SU-DHL-6 (cell line): ENCODE data around the gene EDNRB.

Experiments used
- CTCF ChIP-seq: fragments of 200-600 bp; sonication (generic); IDR thresholded peaks from one replicate; pipeline ENCODE4 v1.5.1; 2017; ENCODE audit warnings: antibody characterized with exemption, mild to moderate bottlenecking, low read length, moderate library complexity; ENCODE audit not compliant: insufficient read depth, poor library complexity, severe bottlenecking
- EZH2phosphoT487 ChIP-seq: fragments of 200-600 bp; sonication (generic), shearing (Covaris generic); conservative IDR thresholded peaks from 2 replicates; pipeline ENCODE4 v1.6.1; 2018; ENCODE audit warnings: mild to moderate bottlenecking, antibody characterized with exemption, low read length, moderate library complexity, mixed read lengths

GRCh38 chr13:77846173-77846572, 72.5 kb downstream of the EDNRB start:
- no peak for TF ChIP-seq EZH2phosphoT487
- no peak for TF ChIP-seq CTCF
